HG03280 (cell line): ENCODE results near the gene ANP32A.
"Not testable (repeated sequence)": the region's sequence is repeated elsewhere in the genome, so short reads cannot be mapped to it uniquely, and the experiment has no call there.

ENCODE experiments used
- ATAC-seq: cut with Tn5 transposase; IDR thresholded peaks from one replicate; pipeline ENCODE4 v1.9.1; 2021; ENCODE audit warnings: mild to moderate bottlenecking, moderate library complexity; ENCODE audit not compliant: unreplicated experiment

The ANP32A gene

GRCh38 chr15:68820295-68821189 lies at the start of gene ANP32A:
ANP32A (minus strand) TSS chr15:68820895; CDS start chr15:68820751, 144 bp downstream.
- peak; percentile 70 for ATAC-seq

- ATAC-seq = no peak
Measured at GRCh38 chr15:68868296-68868695, 47.6 kb upstream of the ANP32A start.

GRCh38 chr15:68862415-68862814 lies 41.7 kb upstream of the ANP32A start:
- no peak for ATAC-seq

GRCh38 chr15:68858666-68859065 lies 38.0 kb upstream of the ANP32A start:
- ATAC-seq = not testable (repeated sequence)

- ATAC-seq = not testable (repeated sequence)
Measured at GRCh38 chr15:68857443-68857842, 36.7 kb upstream of the ANP32A start.

- ATAC-seq = no peak
Measured at GRCh38 chr15:68852461-68852860, 31.8 kb upstream of the ANP32A start.

- no peak for ATAC-seq
Measured at GRCh38 chr15:68851971-68852370, 31.3 kb upstream of the ANP32A start.

- ATAC-seq = no peak
Measured at GRCh38 chr15:68849497-68849896, 28.8 kb upstream of the ANP32A start.

GRCh38 chr15:68846851-68847439 lies 26.2 kb upstream of the ANP32A start:
- no peak for ATAC-seq

- ATAC-seq = no peak
Measured at GRCh38 chr15:68844856-68845550, 24.3 kb upstream of the ANP32A start.

- no peak for ATAC-seq
Measured at GRCh38 chr15:68843425-68844311, 23.0 kb upstream of the ANP32A start.

- no peak for ATAC-seq
Measured at GRCh38 chr15:68842958-68843357, 22.3 kb upstream of the ANP32A start.

GRCh38 chr15:68834346-68834745 lies 13.7 kb upstream of the ANP32A start:
- no peak for ATAC-seq

- ATAC-seq = no peak
Measured at GRCh38 chr15:68833700-68834331, 13.1 kb upstream of the ANP32A start.

- no peak for ATAC-seq
Measured at GRCh38 chr15:68830141-68830785, 9.6 kb upstream of the ANP32A start.

GRCh38 chr15:68829068-68829467 lies 8.4 kb upstream of the ANP32A start:
- no peak for ATAC-seq

GRCh38 chr15:68823561-68823960 lies 2.9 kb upstream of the ANP32A start:
- no peak for ATAC-seq

- no peak for ATAC-seq
Measured at GRCh38 chr15:68822818-68823217, 2.1 kb upstream of the ANP32A start.

- ATAC-seq = no peak
Measured at GRCh38 chr15:68821841-68822381, 1.2 kb upstream of the ANP32A start.
